Measurements from ENCODE around the gene TRPV4. TPM values are rescaled to one million over a fixed set of nuclear protein-coding genes. Genes with fewer than 3 reads are reported as not detected.
"Not testable (repeated sequence)": the region's sequence is repeated elsewhere in the genome, so short reads cannot be mapped to it uniquely, and the experiment has no call there.

Gene TRPV4
- polyA plus RNA-seq (ENCODE audit: insufficient read length), result 0.99 TPM

GRCh38 chr12:109833307-109834189 lies at the start of gene TRPV4:
Gene TRPV4 (minus strand): TSS chr12:109833398. CDS start chr12:109814796, 18,602 bp downstream.
- DNase-seq, result peak; percentile 50

- DNase-seq, result no peak
Measured at GRCh38 chr12:109881752-109882151, 48.6 kb upstream of the TRPV4 start.

- DNase-seq, result no peak
Measured at GRCh38 chr12:109880938-109881337, 47.7 kb upstream of the TRPV4 start.

DNA sequence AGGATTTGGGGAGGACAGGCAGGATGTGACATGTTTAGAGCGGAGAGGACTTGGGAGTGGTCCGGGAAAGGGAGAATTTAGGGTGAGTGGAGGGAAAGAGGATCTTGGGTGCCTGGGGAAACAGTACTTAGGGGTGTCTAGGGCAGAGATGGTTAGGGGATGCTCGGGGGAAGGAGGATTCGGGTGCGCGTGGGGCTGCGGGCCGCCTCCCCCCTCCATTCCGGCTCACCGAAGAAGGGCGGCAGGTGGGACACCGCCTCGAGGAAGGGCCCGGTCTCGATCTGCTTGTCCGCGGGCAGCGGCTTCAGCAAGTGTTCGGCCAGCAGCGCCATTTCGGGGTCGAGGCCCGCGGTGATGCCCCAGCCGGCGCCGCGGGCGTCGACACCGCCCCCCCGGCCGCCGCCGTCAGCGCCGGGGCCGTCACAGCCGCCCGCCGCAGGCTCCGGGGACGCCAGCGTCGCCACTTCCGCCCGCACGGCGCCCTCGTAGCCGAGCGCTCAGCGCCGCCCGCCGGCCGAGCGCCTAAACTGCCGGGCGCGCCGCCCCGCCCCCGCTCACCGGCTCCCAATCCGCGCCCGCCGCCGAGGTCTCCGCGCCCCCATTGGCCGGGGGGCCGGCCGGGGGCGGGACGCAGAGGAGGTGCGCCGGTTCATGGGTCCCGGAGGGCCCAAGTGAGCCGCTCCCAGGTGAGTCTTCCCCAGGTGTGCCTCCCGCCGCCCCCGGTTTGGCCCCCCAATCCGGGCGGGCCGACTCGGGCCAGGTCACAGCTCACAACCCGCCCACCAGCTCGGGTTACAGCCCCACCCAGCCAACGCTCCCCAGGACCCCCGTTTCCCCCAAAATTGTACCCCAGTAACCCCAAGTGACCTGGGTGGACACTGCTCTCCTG lies 47.1 kb upstream of the TRPV4 start, which contains the start of gene GLTP:
TSS of gene GLTP (minus strand) at position 499 of the 889 bp plus-strand sequence. CDS start at position 332, 167 bp downstream.
- DNase-seq, result peak; percentile 93

DNA sequence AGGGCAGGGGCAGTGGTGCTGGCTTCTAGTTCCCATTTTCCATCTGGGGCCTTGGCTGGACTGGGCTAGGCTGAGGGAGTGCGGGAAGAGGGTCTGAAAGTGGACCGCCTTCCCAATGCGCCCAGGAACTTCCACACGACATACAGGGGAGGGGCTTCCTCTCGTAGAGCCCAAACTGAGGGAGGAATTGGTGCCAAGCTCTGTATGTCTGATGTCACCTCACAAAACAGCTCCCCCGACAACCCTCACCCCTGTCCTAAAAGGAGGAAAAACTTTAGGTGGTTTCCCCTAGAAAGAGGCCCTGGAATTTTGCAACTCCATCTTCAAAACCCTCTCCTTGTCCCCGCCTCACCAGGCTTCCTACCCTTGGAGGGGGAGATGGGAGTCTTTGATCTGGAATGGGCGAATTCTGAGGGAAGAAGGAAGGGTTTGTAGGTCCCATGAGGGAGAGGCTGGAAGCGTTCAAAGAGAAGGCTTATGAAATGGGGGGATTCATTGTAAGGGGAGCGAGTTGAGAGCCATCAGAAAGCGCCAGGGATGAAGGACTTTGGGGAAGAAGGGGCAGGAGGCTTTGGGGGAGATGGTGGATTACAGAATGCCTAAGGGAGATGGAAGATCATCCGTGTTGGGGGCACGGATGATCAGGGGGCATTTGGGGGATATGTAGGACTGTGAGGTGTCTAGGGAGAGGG lies 46.3 kb upstream of the TRPV4 start:
- DNase-seq, result no peak

- DNase-seq, result no peak
Measured at GRCh38 chr12:109878749-109879148, 45.6 kb upstream of the TRPV4 start.

DNA sequence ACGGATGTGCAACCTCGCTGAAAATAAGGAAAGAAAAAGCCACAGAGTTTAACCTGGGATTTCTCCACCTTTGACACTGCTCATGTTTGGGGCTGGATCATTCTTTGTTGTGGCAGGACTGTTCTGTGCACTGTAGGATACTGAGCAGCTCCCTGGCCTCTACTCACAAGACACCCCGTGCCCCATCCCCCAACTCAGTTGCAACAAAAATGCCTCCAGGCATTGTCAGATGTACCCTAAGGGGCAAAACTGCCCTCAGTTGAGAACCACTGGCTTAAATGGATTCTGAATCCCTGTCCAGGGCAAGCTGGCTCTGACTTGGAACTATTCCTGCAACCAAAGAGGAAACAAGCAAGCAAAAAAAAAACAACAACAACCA lies 45.0 kb upstream of the TRPV4 start:
- DNase-seq, result no peak

- no peak for DNase-seq
Measured at GRCh38 chr12:109877504-109878246, 44.5 kb upstream of the TRPV4 start.

- DNase-seq, result no peak
Measured at GRCh38 chr12:109876406-109876805, 43.2 kb upstream of the TRPV4 start.

GRCh38 chr12:109875572-109876131 lies 42.5 kb upstream of the TRPV4 start:
- DNase-seq, result no peak

DNA sequence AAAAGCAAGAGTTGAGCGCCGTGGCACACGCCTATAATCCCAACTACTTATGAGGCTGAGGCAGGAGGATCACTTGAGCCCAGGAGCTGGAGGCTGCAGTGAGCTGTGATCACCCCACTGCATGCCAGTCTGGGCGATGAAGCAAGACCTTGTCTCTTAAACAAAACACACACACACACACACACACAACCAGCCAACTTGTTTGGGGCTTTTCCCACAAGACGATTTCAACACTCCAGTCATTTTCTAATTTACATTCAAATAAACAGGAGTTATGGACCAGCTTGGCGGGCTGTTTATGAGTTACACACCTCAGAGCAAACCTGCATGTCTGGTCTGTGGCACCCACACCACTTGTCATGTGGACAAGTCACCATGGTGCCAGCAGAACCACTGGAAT lies 40.5 kb upstream of the TRPV4 start:
- DNase-seq, result no peak

GRCh38 chr12:109871668-109872314 lies 38.6 kb upstream of the TRPV4 start:
- DNase-seq, result no peak

DNA sequence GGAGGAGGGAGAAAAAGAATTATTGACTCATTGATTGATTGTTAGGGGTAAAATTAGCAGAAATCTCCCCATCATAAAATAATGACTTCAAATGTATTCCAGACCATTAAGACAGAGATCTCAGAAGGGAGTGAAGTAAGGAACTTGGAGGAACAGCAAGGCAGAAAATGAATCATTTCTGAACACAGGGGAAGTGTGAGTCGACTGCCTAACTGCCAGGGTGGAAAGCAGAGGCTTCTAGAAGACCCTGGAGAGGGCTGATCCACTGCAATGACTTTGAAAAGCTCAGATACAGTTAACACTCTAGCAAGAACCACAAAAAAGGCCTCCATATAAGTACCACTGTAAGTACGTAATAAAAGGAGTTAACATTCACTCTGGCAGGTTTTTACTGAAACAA lies 37.5 kb upstream of the TRPV4 start:
- DNase-seq, result no peak

GRCh38 chr12:109868182-109869051 lies 35.2 kb upstream of the TRPV4 start:
- no peak for DNase-seq

DNA sequence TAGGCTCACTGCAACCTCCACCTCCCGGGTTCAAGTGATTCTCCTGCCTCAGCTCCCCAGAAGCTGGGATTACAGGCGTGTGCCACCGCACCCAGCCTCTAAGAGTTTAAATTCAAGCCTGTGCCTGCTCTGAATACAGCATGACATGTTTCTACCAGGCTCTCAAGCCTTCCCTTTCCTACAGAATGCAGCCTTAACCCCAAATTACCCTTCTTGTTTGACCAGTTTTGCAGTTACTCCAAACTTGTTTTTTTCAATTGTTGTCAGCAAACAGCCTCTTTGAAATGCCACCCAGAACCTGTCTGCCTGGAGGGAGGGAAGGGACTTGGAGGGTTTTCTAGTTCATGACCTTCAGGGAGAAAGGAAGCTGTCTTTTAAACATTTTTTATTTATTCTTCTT lies 31.7 kb upstream of the TRPV4 start:
- DNase-seq, result no peak

DNA sequence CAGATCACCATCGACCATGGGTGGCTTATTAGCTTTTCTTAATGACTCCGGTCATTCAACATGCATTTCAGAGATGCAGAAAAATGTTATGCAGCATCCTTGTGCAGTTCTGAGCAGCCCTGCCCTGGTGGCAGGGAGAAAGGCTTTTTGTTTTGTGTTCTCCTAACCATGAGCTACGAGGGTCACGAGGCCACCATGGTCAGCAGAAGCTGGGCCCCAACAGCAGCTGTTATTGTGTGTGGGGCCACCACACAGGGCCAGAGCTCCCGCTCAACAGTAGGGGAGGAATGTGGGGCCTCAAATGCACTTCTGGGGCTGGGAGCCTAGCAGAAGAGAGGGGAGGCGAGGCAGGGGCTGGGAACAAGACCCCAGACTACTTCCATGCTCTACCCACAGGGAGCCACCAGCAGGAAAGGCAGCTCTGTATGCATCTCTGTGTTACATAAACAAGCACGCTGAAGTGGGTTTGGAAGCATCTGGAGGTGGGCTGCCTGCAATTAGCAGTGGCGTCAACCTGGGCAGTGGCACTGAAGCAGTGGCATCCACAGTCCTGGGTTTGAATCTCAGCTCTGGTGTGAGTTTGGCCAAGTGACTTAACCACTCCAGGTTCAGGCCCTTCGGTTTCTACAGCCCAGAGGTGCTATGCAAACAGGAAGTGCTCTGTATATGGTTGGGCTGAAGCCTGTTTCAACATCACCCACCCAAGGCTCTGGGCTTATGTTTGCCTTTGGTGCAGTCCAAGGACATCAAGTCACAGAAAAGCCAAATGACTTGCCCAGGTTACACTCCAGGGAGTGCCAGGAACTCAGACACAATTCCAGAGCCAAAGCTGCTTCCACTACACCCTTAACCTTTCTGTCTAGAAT lies 30.9 kb upstream of the TRPV4 start:
- no peak for DNase-seq

DNA sequence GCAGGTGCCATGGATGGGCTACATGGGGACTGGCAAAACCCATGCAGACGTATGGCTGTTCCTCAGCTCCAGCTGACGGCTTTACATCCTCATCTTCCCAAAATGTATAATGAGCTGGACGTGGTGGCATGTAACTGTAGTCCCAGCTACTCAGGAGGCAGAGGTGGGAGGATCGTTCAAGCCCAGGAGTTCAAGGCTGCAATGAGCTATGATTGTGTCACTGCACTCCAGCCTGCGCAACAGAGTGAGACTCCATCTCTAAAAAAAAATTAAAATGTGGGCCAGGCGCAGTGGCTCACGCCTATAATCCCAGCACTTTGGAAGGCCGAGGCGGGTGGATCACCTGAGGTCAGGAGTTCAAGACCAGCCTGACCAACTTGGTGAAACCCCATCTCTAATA lies 29.3 kb upstream of the TRPV4 start:
- DNase-seq, result not testable (repeated sequence)

DNA sequence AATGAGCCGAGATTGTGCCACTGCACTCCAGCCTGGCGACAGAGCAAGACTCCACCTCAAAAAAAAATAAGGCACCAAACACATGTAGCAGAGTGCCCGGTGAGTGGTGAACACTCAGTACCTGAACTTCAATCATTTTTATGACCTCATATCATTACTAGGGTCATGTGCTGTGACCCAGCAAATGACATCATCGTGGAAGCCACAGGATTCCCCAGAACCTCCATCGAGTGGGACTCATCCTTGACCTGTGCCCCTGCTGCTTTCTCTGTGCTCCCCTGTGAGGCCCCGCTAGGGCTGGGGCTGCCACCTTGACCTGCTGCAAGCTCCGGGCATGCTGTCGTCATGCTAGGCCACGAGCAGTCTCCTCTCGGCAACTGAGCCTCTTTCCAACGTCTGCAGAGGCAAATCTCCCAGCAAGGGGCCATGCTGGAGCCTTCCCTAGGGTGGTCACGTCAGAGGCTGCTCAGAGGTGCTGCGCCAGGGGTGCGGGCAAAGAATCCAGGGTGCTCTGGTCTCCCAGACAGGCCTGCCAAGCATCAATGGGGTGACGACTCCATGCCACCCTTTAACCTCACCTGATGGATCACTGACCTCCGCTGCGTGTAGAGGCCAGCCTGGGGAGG lies 28.6 kb upstream of the TRPV4 start:
- no peak for DNase-seq

DNA sequence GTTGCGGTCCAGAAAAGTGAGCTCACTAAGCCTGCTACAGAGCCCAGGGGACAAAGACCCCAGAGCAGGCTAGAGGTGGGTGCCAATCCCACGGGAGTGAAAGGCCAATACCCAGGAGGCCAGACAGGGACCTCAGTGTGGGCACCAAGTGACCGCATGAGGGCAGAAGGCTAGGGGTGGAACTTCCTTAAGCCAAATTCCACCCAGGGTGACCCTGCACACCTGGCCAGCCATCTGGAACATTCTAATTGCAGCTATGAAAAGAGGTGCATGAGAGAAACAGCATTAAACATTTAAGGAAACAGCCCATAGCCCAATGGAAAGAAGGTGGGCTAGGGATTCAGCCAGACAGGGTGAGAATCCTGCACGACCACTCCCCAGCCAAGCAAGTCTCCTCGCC lies 27.8 kb upstream of the TRPV4 start:
- no peak for DNase-seq
